DMS79 treated with DMSO at 0.1 percent for 48 hours (cell line): Measurements from ENCODE around the gene LHFPL5.

Source experiments
- DNase-seq: peaks from one replicate; lab custom pipeline; 2025; lab: John Stamatoyannopoulos, UW

LHFPL5 gene

DNA sequence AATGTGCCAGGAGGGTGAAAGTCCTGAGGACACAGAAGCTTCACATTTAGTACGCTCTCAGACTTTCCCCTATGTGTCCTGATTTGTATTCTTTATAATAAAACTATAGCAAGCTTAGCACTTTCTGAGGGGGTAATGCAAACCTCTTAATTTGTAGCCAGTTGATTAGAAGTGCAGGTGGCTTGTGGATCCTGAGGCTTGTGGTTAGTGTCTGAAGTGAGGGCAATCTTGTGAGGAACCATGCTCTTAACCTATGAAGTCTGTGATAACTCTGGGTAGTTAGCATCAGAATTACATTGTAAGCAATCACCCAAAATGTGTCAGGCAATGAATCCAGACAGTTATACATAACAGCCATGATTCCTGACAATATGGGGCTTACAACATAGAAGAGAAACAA lies 51.1 kb downstream of the LHFPL5 start:
- DNase-seq: no peak

DNA sequence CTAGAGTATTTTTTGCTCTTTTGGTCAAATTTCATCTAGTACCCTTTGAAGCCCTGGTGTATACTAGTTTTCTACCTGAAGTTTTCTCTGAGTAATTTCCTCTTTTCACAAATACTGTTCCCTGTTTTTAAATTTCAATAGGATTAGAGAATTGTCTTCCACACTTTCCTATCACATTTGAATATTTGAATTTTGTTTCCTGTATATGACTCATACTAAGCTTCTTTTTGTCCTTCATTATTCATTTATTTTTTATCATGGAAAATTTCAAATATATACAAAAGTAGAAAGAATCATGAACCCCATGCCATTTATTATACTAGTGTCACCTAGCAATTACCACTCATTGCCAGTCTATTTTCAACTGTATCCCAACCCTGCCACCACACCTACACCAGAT lies 52.7 kb downstream of the LHFPL5 start:
- no peak for DNase-seq

DNA sequence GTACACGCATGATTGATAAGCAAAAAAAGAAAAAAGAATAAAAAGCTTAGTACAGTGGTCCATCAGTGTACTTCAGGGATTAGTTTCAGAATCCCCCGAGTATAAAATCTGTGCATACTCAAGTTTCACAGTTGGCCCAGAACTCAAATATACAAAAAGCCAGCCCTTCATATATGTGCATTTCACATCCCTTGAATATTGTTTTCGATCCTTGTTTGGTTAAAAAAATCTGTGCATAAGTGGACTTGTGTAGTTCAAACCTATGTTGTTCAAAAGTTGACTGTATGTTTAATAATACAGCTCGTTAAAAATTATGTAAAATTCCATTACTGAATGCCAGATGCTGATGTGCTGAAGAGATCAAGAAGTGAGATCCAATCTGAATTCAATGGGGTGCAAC lies 54.2 kb downstream of the LHFPL5 start:
- DNase-seq: no peak
